Measurements from ENCODE around the gene CTNNA3. TPM values are rescaled to one million over a fixed set of nuclear protein-coding genes. Genes with fewer than 3 reads are reported as not detected.

CTNNA3 gene
- total RNA-seq, 1 experiment from 2014 or later: 0.32 TPM

GRCh38 chr10:66307826-66308225, 1388.2 kb downstream of the CTNNA3 start:
- Histone ChIP-seq H3K36me3 (ENCODE audit: control insufficient read depth in 1 of 2, insufficient read depth in 2 of 2, low read length in 2 of 2) (no peaks in the 10 kb centered on the region), H3K9me3 (ENCODE audit: control insufficient read depth in 1 of 2, insufficient read depth in 1 of 2, low read depth in 1 of 2, low read length in 2 of 2) (no peaks in the 10 kb centered on the region), H3K79me2 (ENCODE audit: insufficient read depth, low read length) (no peaks in the 10 kb centered on the region), H3K27ac (ENCODE audit: low read depth, low read length) (no peak overlapping the region), H3K9me2 (ENCODE audit: insufficient read depth) (no peaks in the 10 kb centered on the region), H4K20me1 (ENCODE audit: insufficient read depth) (no peaks in the 10 kb centered on the region), H3K4me2 (ENCODE audit: low read length) (no peak overlapping the region), H2AFZ (ENCODE audit: low read depth, low read length, poor library complexity, severe bottlenecking) (no peak overlapping the region), H3K4me3 (replicated peaks in 1 of 2; ENCODE audit: low read depth in 1 of 2, low read length in 2 of 2) (no peak overlapping the region), H3K9ac (ENCODE audit: low read length) (no peak overlapping the region), H3K27me3 (ENCODE audit: insufficient read depth, low read length) (no peaks in the 10 kb centered on the region), H3K4me1 (ENCODE audit: control insufficient read depth in 1 of 2, insufficient read depth in 2 of 2, low read length in 2 of 2) (no peaks in the 10 kb centered on the region)
- intact Hi-C loops (cut with micrococcal nuclease): no loop called here
- POLR2A ChIA-PET: no interaction called here
- CTCF ChIA-PET: no interaction called here
- no TSS peak for BruUV-seq (replicated peaks)
- DNase-seq (ENCODE audit: low read depth, low spot score): no peak
- no peak for ATAC-seq
- RAD21 ChIA-PET (ENCODE audit: low non-redundant PET in 1 of 2, low total read pairs in 2 of 2, uncharacterized antibody in 2 of 2, unreplicated experiment in 2 of 2): no interaction called here
- TF ChIP-seq RAD21 (IDR thresholded peaks at IDR 0.05; ENCODE audit: low read depth) (peak; percentile 24; the same call in 1 of the 2 replicates), REST (IDR thresholded peaks at IDR 0.05; ENCODE audit: low read depth) (no peak), FOSL1 (IDR thresholded peaks at IDR 0.05; ENCODE audit: low read depth) (no peak)
- TF ChIP-seq, protein P1, sequence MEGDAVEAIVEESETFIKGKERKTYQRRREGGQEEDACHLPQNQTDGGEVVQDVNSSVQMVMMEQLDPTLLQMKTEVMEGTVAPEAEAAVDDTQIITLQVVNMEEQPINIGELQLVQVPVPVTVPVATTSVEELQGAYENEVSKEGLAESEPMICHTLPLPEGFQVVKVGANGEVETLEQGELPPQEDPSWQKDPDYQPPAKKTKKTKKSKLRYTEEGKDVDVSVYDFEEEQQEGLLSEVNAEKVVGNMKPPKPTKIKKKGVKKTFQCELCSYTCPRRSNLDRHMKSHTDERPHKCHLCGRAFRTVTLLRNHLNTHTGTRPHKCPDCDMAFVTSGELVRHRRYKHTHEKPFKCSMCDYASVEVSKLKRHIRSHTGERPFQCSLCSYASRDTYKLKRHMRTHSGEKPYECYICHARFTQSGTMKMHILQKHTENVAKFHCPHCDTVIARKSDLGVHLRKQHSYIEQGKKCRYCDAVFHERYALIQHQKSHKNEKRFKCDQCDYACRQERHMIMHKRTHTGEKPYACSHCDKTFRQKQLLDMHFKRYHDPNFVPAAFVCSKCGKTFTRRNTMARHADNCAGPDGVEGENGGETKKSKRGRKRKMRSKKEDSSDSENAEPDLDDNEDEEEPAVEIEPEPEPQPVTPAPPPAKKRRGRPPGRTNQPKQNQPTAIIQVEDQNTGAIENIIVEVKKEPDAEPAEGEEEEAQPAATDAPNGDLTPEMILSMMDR (IDR thresholded peaks at IDR 0.05 in 2 of 3, conservative IDR thresholded peaks at IDR 0.05 in 1 of 3; ENCODE audit: borderline replicate concordance in 1 of 3, insufficient read depth in 1 of 3, low read depth in 2 of 3, low read length in 2 of 3): peak in 1 of 3 experiments; percentile 38; a peak in 2 of 6 replicates
